Kidney epithelial cell (primary cell): ENCODE data around the gene CFAP46. TPM values are rescaled to one million over a fixed set of nuclear protein-coding genes. Genes with fewer than 3 reads are reported as not detected.
"Not testable (repeated sequence)": the region's sequence is repeated elsewhere in the genome, so short reads cannot be mapped to it uniquely, and the experiment has no call there.

Source experiments
- DNase-seq: peaks from one replicate; pipeline ENCODE4 v3.0.0-alpha.2; 2010; ENCODE audit warnings: low read depth
- H3K27me3 ChIP-seq: 2 replicates; pipeline ENCODE4 v1.6.0; 2011; ENCODE audit warnings: low read length; ENCODE audit not compliant: control insufficient read depth, insufficient read depth
- H3K36me3 ChIP-seq: 2 replicates; pipeline ENCODE4 v1.5.1; 2011; ENCODE audit warnings: low read length; ENCODE audit not compliant: control insufficient read depth, insufficient read depth
- H3K4me3 ChIP-seq: 2 replicates; pipeline ENCODE4 v1.5.1; 2011; ENCODE audit warnings: low read depth, mild to moderate bottlenecking, control low read depth, low read length
- CTCF ChIP-seq: IDR thresholded peaks from 2 replicates; pipeline ENCODE4 v1.5.1; 2011; ENCODE audit warnings: mild to moderate bottlenecking, moderate library complexity, low read length, control low read depth, inconsistent platforms; ENCODE audit not compliant: insufficient read depth, poor library complexity, severe bottlenecking
- total RNA-seq: library from RNA; depleted of rRNA; stranded (reverse); fragments of >200 nt; gene quantifications from 2 replicates; pipeline ENCODE4 v1.2.3, GENCODE V29; 2015

The CFAP46 gene
- total RNA-seq, 1 donor from 2014 or later: 5.1 TPM

DNA sequence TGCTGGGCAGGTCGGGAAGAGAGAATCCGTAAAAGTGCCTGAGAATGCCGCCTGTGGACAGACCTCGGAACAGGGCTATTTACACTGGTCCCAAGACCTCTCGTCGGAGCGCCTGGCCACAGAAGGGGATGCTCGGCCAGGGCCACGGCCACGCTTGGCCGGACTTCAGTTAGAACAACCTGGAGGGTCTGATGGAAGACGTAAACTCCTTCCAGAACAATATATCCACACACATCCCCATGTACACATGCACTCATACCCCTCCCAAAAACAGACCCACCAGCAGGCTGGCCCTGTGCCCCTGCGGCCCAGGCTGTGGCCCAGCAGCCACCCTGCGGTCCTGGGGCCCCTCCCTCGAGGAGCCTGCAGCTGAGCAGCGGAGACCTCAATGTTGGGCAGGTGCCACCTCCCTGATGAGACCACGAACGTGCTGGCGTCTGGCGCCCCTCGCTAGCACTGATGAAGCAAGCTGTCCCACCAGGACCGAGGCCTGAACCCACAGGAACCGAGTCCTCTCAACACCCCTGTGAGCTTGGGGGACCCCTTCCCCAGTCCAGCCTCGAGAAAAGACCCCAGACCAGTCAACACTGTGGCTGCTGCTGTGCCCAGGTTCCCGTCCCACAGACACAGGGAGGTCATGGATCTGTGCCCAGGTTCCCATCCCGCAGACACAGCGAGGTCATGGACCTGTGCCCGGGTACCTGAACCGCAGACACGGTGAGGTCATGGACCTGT lies 8.9 kb downstream of the CFAP46 start:
- H3K36me3 ChIP-seq: no peaks in the 10 kb centered on the region
- no peak for DNase-seq
- no peaks in the 10 kb centered on the region for H3K27me3 ChIP-seq
- H3K4me3 ChIP-seq: no peak overlapping the region
- no peak for TF ChIP-seq CTCF

- TF ChIP-seq CTCF: no peak
- Histone ChIP-seq H3K36me3 (no peaks in the 10 kb centered on the region), H3K4me3 (no peak overlapping the region), H3K27me3 (no peaks in the 10 kb centered on the region)
- no peak for DNase-seq
Observed at GRCh38 chr10:132932461-132933307, 9.7 kb downstream of the CFAP46 start.

DNA sequence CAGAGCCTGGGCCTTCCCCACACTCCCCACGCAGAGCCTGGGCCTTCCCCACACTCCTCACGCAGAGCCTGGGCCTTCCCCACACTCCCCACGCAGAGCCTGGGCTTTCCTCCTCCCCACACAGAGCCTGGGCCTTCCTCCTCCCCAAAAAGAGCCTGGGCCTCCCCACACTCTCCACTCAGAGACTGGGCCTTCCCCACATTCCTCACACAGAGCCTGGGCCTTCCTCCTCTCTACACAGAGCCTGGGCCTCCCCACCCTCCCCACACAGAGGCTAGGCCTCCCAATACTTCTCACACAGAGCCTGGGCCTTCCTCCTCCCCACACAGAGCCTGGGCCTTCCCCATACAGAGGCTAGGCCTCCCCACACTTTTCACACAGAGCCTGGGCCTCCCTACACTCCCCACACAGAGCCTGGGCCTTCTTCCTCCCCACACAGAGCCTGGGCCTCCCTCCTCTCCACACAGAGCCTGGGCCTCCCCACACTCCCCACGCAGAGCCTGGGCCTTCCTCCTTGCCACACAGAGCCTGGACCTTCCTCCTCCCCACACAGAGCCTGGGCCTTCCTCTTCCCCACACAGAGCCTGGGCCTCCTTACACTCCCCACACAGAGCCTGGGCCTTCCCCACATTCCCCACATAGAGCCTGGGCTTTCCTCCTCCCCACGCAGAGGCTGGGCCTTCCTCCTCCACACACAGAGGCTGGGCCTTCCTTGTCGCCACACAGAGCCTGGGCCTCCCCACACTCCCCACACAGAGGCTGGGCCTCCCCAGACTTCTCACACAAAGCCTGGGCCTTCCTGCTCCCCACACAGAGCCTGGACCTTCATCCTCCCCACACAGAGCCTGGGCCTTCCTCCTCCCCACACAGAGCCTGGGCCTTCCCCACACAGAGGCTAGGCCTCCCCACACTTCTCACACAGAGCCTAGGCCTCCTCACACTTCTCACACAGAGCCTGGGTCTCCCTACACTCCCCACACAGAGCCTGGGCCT lies 10.8 kb downstream of the CFAP46 start:
- not testable (repeated sequence) for DNase-seq, H3K36me3 ChIP-seq, H3K27me3 ChIP-seq

GRCh38 chr10:132930701-132931100 lies 11.7 kb downstream of the CFAP46 start:
- not testable (repeated sequence) for H3K27me3 ChIP-seq, H3K36me3 ChIP-seq, H3K4me3 ChIP-seq, DNase-seq

More for the DNA sequence above, 10.8 kb downstream of the CFAP46 start:
- H3K4me3 ChIP-seq: not testable (repeated sequence)

- Histone ChIP-seq H3K36me3 (no peaks in the 10 kb centered on the region), H3K27me3 (no peaks in the 10 kb centered on the region), H3K4me3 (no peak overlapping the region)
- no peak for DNase-seq
- no peak for TF ChIP-seq CTCF
Observed at GRCh38 chr10:132929953-132930548, 12.3 kb downstream of the CFAP46 start.

DNA sequence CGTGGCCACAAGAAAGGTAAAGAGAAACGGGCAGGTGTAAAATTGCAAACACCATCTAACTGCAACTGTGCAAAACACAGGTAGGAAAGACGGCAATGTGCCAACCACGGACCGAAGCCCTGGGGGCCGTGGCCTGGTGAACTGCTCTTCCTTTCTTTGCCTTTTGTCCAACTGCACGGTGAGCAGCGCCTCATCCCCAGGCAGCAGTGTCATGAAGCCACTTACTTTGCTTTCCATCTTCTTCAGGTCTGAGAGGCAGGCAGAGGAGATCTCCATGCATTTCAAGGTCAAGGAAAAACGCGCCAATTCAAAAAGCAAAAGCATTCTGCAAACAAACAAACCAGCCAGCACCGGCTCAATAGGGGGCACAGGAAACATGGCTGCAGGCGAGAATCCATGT lies 12.9 kb downstream of the CFAP46 start:
- no peak for TF ChIP-seq CTCF
- DNase-seq: no peak
- Histone ChIP-seq H3K36me3 (no peaks in the 10 kb centered on the region), H3K4me3 (no peak overlapping the region), H3K27me3 (no peaks in the 10 kb centered on the region)
